A549 treated with CORT108297 at 1 μM for 4 hours (cell line): ENCODE results near the gene RIMBP2. TPM values are rescaled to one million over a fixed set of nuclear protein-coding genes. Genes with fewer than 3 reads are reported as not detected.

Experiments used
- total RNA-seq: library from RNA; stranded (reverse); fragments of 200-300 nt; extraction: Qiagen RNA extraction; gene quantifications from 5 replicates; pipeline ENCODE4 v1.2.3, GENCODE V29; 2022

RIMBP2 gene
- total RNA-seq = 0.08 to 0.09 TPM in 2 of 5 replicates, not detected in the others

GRCh38 chr12:130715998-130716968 lies at the start of gene RIMBP2:
Gene RIMBP2 (minus strand): TSS chr12:130716299. CDS start chr12:130479013, 237,286 bp downstream.

Other genes with a start within 250 kb of the RIMBP2 start
- gene STX2, start 123.0 kb upstream of the RIMBP2 start, total RNA-seq = 17.5 to 27.4 TPM (median 22.4 TPM) in 5 replicates
- gene RAN, start 155.8 kb upstream of the RIMBP2 start, total RNA-seq = 1,611 to 1,772 TPM (median 1,710 TPM) in 5 replicates
- 0.24 to 0.64 TPM (median 0.33 TPM) in 5 replicates for gene ADGRD1, start 237.6 kb upstream of the RIMBP2 start, total RNA-seq